CD4-positive, alpha-beta memory T cell (primary cell): ENCODE data around the gene ORC2. TPM values are rescaled to one million over a fixed set of nuclear protein-coding genes. Genes with fewer than 3 reads are reported as not detected.

Experiments used
- CTCF ChIA-PET: fragments of 350-600 bp; sonication (Branson Sonifier 250); formaldehyde crosslinking; loops from one replicate; lab custom pipeline; 2021; ENCODE audit warnings: inconsistent platforms; ENCODE audit not compliant: partially characterized antibody; lab: Charles Lee
- POLR2A ChIA-PET: fragments of 350-600 bp; sonication (Branson Sonifier 250); formaldehyde crosslinking; loops from one replicate; lab custom pipeline; 2021; ENCODE audit not compliant: partially characterized antibody; lab: Charles Lee
- DNase-seq, 5 donors: peaks; one replicate each; pipeline versions ENCODE4 v3.0.0 to v3.0.0-alpha.2; 2020 to 2022; ENCODE audit warnings: mixed read lengths in 1 of 5
- H3K27ac ChIP-seq: one replicate; pipeline ENCODE4 v1.7.0; 2013; ENCODE audit warnings: low read depth, low read length
- H3K27me3 ChIP-seq: 2 replicates; pipeline ENCODE4 v1.7.0; 2013; ENCODE audit warnings: mild to moderate bottlenecking, low read length, moderate library complexity; ENCODE audit not compliant: insufficient read depth
- H3K36me3 ChIP-seq: 2 replicates; pipeline ENCODE4 v1.7.0; 2013; ENCODE audit warnings: mild to moderate bottlenecking, low read length, moderate library complexity; ENCODE audit not compliant: insufficient read depth
- H3K4me1 ChIP-seq: 2 replicates; pipeline ENCODE4 v1.7.0; 2013; ENCODE audit warnings: mild to moderate bottlenecking, low read length, moderate library complexity; ENCODE audit not compliant: insufficient read depth
- H3K4me3 ChIP-seq, 2 donors: one replicate each; pipeline ENCODE4 v1.7.0; 2013; ENCODE audit warnings: low read length in 2 of 2, mild to moderate bottlenecking in 1 of 2
- H3K9me3 ChIP-seq, 2 donors: one replicate each; pipeline ENCODE4 v1.7.0; 2013; ENCODE audit warnings: low read length in 2 of 2, control low read depth in 1 of 2; ENCODE audit not compliant: control insufficient read depth in 1 of 2
- H3K27ac Mint-ChIP-seq, 7 donors: one replicate each; pipeline ENCODE4 v1.8.0; 2020 to 2021; ENCODE audit warnings: mixed read lengths in 7 of 7, mild to moderate bottlenecking in 6 of 7, inconsistent platforms in 3 of 7, moderate library complexity in 3 of 7
- H3K27me3 Mint-ChIP-seq, 2 donors: one replicate each; pipeline ENCODE4 v1.8.0; 2020 to 2021; ENCODE audit warnings: mixed read lengths in 2 of 2
- H3K36me3 Mint-ChIP-seq, 2 donors: one replicate each; pipeline ENCODE4 v1.8.0; 2020 to 2021; ENCODE audit warnings: mixed read lengths in 2 of 2, inconsistent platforms in 1 of 2, mild to moderate bottlenecking in 1 of 2
- H3K4me1 Mint-ChIP-seq, 4 donors: one replicate each; pipeline ENCODE4 v1.8.0; 2020 to 2021; ENCODE audit warnings: mixed read lengths in 4 of 4, mild to moderate bottlenecking in 1 of 4
- H3K4me3 Mint-ChIP-seq, 8 donors: one replicate each; pipeline ENCODE4 v1.8.0; 2020 to 2021; ENCODE audit warnings: mixed read lengths in 8 of 8, mild to moderate bottlenecking in 7 of 8, moderate library complexity in 6 of 8, inconsistent platforms in 3 of 8
- H3K9me3 Mint-ChIP-seq, 8 donors: one replicate each; pipeline ENCODE4 v1.8.0; 2020 to 2021; ENCODE audit warnings: mixed read lengths in 8 of 8, mild to moderate bottlenecking in 5 of 8, inconsistent platforms in 3 of 8, moderate library complexity in 1 of 8
- intact Hi-C: fragments of 100-400 bp; cut with micrococcal nuclease; formaldehyde crosslinking; loops from one replicate; pipeline ENCODE4 v1.15.1; 2023
- polyA plus RNA-seq, 2 donors: library from polyadenylated mRNA; unstranded; fragments of 300-500 nt; fragmentation: Illumina TruSeq; gene quantifications; one replicate each; pipeline ENCODE4 v1.2.3, GENCODE V29; 2021
- total RNA-seq, 2 experiments: library from RNA; stranded (reverse); gene quantifications; one replicate each; pipeline ENCODE4 v1.2.3, GENCODE V29; 2021

Gene ORC2
- total and polyA plus RNA-seq, 4 experiments from 2014 or later: 9.1 to 76.4 (median 42.9) TPM

- intact Hi-C loops: no loop called here
- H3K36me3 Mint-ChIP-seq: peaks cover 43 to 54% of the 10 kb centered on the region in 2 donors
Observed at GRCh38 chr2:200944467-200945394, 18.7 kb downstream of the ORC2 start.

GRCh38 chr2:200943527-200944105 is 19.8 kb downstream of the ORC2 start:
- intact Hi-C loops: no loop called here
- H3K36me3 ChIP-seq: peaks cover 14% of the 10 kb centered on the region
- Mint-ChIP-seq H3K36me3 (peaks cover 42 to 57% of the 10 kb centered on the region in 2 donors), H3K27ac (peak overlapping the region in 5 of 7 donors; percentile 18 to 77 (median 65)), H3K27me3 (no peaks in the 10 kb centered on the region), H3K4me1 (peaks cover 0 to 9% (median 5%) of the 10 kb centered on the region in 4 donors), H3K9me3 (no peaks in the 10 kb centered on the region), H3K4me3 (no peak overlapping the region)
- no peaks in the 10 kb centered on the region for H3K27me3 ChIP-seq
- no peak overlapping the region for H3K27ac ChIP-seq
- H3K4me3 ChIP-seq: no peak overlapping the region
- no peak for DNase-seq
- ChIA-PET POLR2A (no interaction called here), CTCF (no interaction called here)
- no peaks in the 10 kb centered on the region for H3K9me3 ChIP-seq
- H3K4me1 ChIP-seq: no peaks in the 10 kb centered on the region

More at GRCh38 chr2:200944467-200945394, 18.7 kb downstream of the ORC2 start:
- DNase-seq: no peak
- peaks cover 0 to 9% (median 4%) of the 10 kb centered on the region in 4 donors for H3K4me1 Mint-ChIP-seq
- Histone ChIP-seq H3K9me3 (no peaks in the 10 kb centered on the region), H3K4me1 (no peaks in the 10 kb centered on the region), H3K4me3 (no peak overlapping the region), H3K27me3 (no peaks in the 10 kb centered on the region), H3K27ac (no peak overlapping the region), H3K36me3 (peaks cover 12% of the 10 kb centered on the region)
- H3K9me3 Mint-ChIP-seq: no peaks in the 10 kb centered on the region
- ChIA-PET POLR2A (interaction anchor here (0.9 kb wide), 1 partner anchor 127 kb away, joined by 3 read pairs; the partner anchor contains the start of gene NDUFB3), CTCF (interaction anchor here (1.0 to 1.1 kb wide), 4 partner anchors 19 to 287 kb away, joined by 3 to 9 read pairs (median 4); partner anchors contain the start of gene ORC2)
- H3K4me3 Mint-ChIP-seq: no peak overlapping the region
- no peaks in the 10 kb centered on the region for H3K27me3 Mint-ChIP-seq
- peak overlapping the region in 5 of 7 donors; percentile 9 to 80 (median 47) for H3K27ac Mint-ChIP-seq

GRCh38 chr2:200939832-200940231 is 23.6 kb downstream of the ORC2 start:
- H3K4me1 ChIP-seq: no peaks in the 10 kb centered on the region
- no peaks in the 10 kb centered on the region for H3K27me3 ChIP-seq
- intact Hi-C loops: no loop called here
- no peak for DNase-seq
- no peak overlapping the region for H3K27ac Mint-ChIP-seq
- POLR2A ChIA-PET: no interaction called here
- no peaks in the 10 kb centered on the region for H3K27me3 Mint-ChIP-seq
- peaks cover 0 to 5% (median 3%) of the 10 kb centered on the region in 4 donors for H3K4me1 Mint-ChIP-seq
- peaks cover 47 to 66% of the 10 kb centered on the region in 2 donors for H3K36me3 Mint-ChIP-seq
- no peak overlapping the region for H3K4me3 Mint-ChIP-seq
- CTCF ChIA-PET: interaction anchor here (1.1 to 2.0 kb wide), 3 partner anchors 24 to 129 kb away, joined by 3 to 4 read pairs (median 3); partner anchors contain the start of gene ORC2
- H3K4me3 ChIP-seq: no peak overlapping the region
- H3K27ac ChIP-seq: no peak overlapping the region
- H3K9me3 Mint-ChIP-seq: no peaks in the 10 kb centered on the region
- peaks cover 36% of the 10 kb centered on the region for H3K36me3 ChIP-seq
- H3K9me3 ChIP-seq: no peaks in the 10 kb centered on the region

GRCh38 chr2:200930947-200931626 is 32.4 kb downstream of the ORC2 start:
- H3K27ac Mint-ChIP-seq: peak overlapping the region in 3 of 7 donors; percentile 51 to 84 (median 61)
- peaks cover 22 to 55% of the 10 kb centered on the region in 2 donors for H3K36me3 Mint-ChIP-seq

GRCh38 chr2:200929334-200930249 is 33.9 kb downstream of the ORC2 start:
- peak overlapping the region in 6 of 7 donors; percentile 0 to 85 (median 50) for H3K27ac Mint-ChIP-seq
- H3K27ac ChIP-seq: no peak overlapping the region
- H3K27me3 Mint-ChIP-seq: no peaks in the 10 kb centered on the region
- intact Hi-C loops: no loop called here
- no peak overlapping the region for H3K4me3 ChIP-seq
- no peak for DNase-seq
- peaks cover 0 to 1% (median 0%) of the 10 kb centered on the region in 4 donors for H3K4me1 Mint-ChIP-seq
- H3K36me3 ChIP-seq: peaks cover 21% of the 10 kb centered on the region
- CTCF ChIA-PET: interaction anchor here (1.5 kb wide), 1 partner anchor 228 kb away, joined by 3 read pairs; no protein-coding TSS in a partner anchor
- no peak overlapping the region for H3K4me3 Mint-ChIP-seq
- no peaks in the 10 kb centered on the region for H3K4me1 ChIP-seq
- H3K9me3 ChIP-seq: no peaks in the 10 kb centered on the region
- POLR2A ChIA-PET: interaction anchor here (1.2 kb wide), 1 partner anchor 33 kb away, joined by 4 read pairs; no protein-coding TSS in a partner anchor
- no peaks in the 10 kb centered on the region for H3K27me3 ChIP-seq
- H3K9me3 Mint-ChIP-seq: no peaks in the 10 kb centered on the region
- peaks cover 25 to 51% of the 10 kb centered on the region in 2 donors for H3K36me3 Mint-ChIP-seq

More at GRCh38 chr2:200930947-200931626, 32.4 kb downstream of the ORC2 start:
- no peak overlapping the region for H3K4me3 Mint-ChIP-seq
- no peak overlapping the region for H3K27ac ChIP-seq
- no peak overlapping the region for H3K4me3 ChIP-seq
- no peaks in the 10 kb centered on the region for H3K27me3 Mint-ChIP-seq
- intact Hi-C loops: no loop called here
- ChIA-PET CTCF (interaction anchor here (1.2 kb wide), 1 partner anchor 9 kb away, joined by 3 read pairs; no protein-coding TSS in a partner anchor), POLR2A (no interaction called here)
- peaks cover 33% of the 10 kb centered on the region for H3K36me3 ChIP-seq
- H3K9me3 ChIP-seq: no peaks in the 10 kb centered on the region
- peaks cover 0 to 1% (median 0%) of the 10 kb centered on the region in 4 donors for H3K4me1 Mint-ChIP-seq
- no peaks in the 10 kb centered on the region for H3K9me3 Mint-ChIP-seq
- no peak for DNase-seq
- no peaks in the 10 kb centered on the region for H3K27me3 ChIP-seq
- H3K4me1 ChIP-seq: no peaks in the 10 kb centered on the region

- ChIA-PET POLR2A (no interaction called here), CTCF (interaction anchor here (1.0 kb wide), 1 partner anchor 9 kb away, joined by 3 read pairs; no protein-coding TSS in a partner anchor)
- Histone ChIP-seq H3K4me3 (no peak overlapping the region), H3K4me1 (no peaks in the 10 kb centered on the region), H3K36me3 (peaks cover 36% of the 10 kb centered on the region), H3K9me3 (no peaks in the 10 kb centered on the region), H3K27ac (no peak overlapping the region), H3K27me3 (no peaks in the 10 kb centered on the region)
- Mint-ChIP-seq H3K4me1 (peaks cover 0 to 3% (median 0%) of the 10 kb centered on the region in 4 donors), H3K9me3 (no peaks in the 10 kb centered on the region), H3K27ac (peak overlapping the region in 5 of 7 donors; percentile 9 to 67 (median 47)), H3K36me3 (peaks cover 42 to 55% of the 10 kb centered on the region in 2 donors), H3K4me3 (no peak overlapping the region), H3K27me3 (no peaks in the 10 kb centered on the region)
- intact Hi-C loops: no loop called here
- DNase-seq: no peak
Observed at GRCh38 chr2:200922439-200922838, 41.0 kb downstream of the ORC2 start.
